SK-N-SH treated with all-trans-retinoic acid at 6 μM for 48 hours (cell line): Measurements from ENCODE around the gene CCDC8.

ENCODE experiments used
- ATAC-seq: fragments of 200-7000 bp; cut with Tn5 transposase; 3 replicates; pipeline ENCODE4 v1.9.1; 2020; ENCODE audit warnings: mild to moderate bottlenecking, moderate library complexity
- ARNTL ChIP-seq: fragments of 450-650 bp; formaldehyde crosslinking; IDR thresholded peaks from 2 replicates; pipeline ENCODE4 v1.5.0; 2020; ENCODE audit warnings: low read depth, mild to moderate bottlenecking, moderate library complexity, borderline replicate concordance
- BACH2 ChIP-seq: fragments of 250-450 bp; sonication (Bioruptor Pico); IDR thresholded peaks from 2 replicates; pipeline ENCODE4 v1.9.0; 2021; ENCODE audit warnings: mild to moderate bottlenecking, borderline replicate concordance
- CSDC2 ChIP-seq: fragments of 250-450 bp; sonication (Bioruptor Pico); IDR thresholded peaks from 2 replicates; pipeline ENCODE4 v1.5.0; 2020; ENCODE audit warnings: mild to moderate bottlenecking, moderate library complexity
- CSRNP3 ChIP-seq: fragments of 250-450 bp; sonication (Bioruptor Pico); IDR thresholded peaks from 2 replicates; pipeline ENCODE4 v1.5.1; 2021; ENCODE audit warnings: mild to moderate bottlenecking, moderate library complexity
- ESRRG ChIP-seq: fragments of 250-450 bp; sonication (Bioruptor Pico); IDR thresholded peaks from 2 replicates; pipeline ENCODE4 v1.6.1; 2021; ENCODE audit warnings: mild to moderate bottlenecking
- GLIS3 ChIP-seq: fragments of 250-450 bp; sonication (Bioruptor Pico); IDR thresholded peaks from 2 replicates; pipeline ENCODE4 v1.5.0; 2020; ENCODE audit warnings: mild to moderate bottlenecking, moderate library complexity
- ISL1 ChIP-seq: fragments of 250-450 bp; sonication (Bioruptor Pico); IDR thresholded peaks from 2 replicates; pipeline ENCODE4 v2.1.2; 2022; ENCODE audit warnings: mild to moderate bottlenecking, moderate library complexity
- OSR1 ChIP-seq: fragments of 250-450 bp; sonication (Bioruptor Pico); IDR thresholded peaks from 2 replicates; pipeline ENCODE4 v1.8.0; 2022; ENCODE audit warnings: moderate library complexity, mild to moderate bottlenecking, inconsistent platforms
- PATZ1 ChIP-seq: fragments of 250-450 bp; sonication (Bioruptor Pico); IDR thresholded peaks from 2 replicates; pipeline ENCODE4 v1.8.0; 2020; ENCODE audit warnings: mild to moderate bottlenecking, moderate library complexity, borderline replicate concordance
- POU6F1 ChIP-seq: fragments of 250-450 bp; sonication (Bioruptor Pico); IDR thresholded peaks from 2 replicates; pipeline ENCODE4 v1.8.0; 2021; ENCODE audit warnings: low read depth, mild to moderate bottlenecking, moderate library complexity, borderline replicate concordance
- PPARA ChIP-seq: fragments of 250-450 bp; sonication (Bioruptor Pico); IDR thresholded peaks from 2 replicates; pipeline ENCODE4 v1.5.0; 2020; ENCODE audit warnings: mild to moderate bottlenecking, borderline replicate concordance
- RARB ChIP-seq: fragments of 250-450 bp; sonication (Bioruptor Pico); IDR thresholded peaks from 2 replicates; pipeline ENCODE4 v1.8.0; 2021; ENCODE audit warnings: mild to moderate bottlenecking, moderate library complexity
- SNAI2 ChIP-seq: fragments of 250-450 bp; sonication (Bioruptor Pico); IDR thresholded peaks from 2 replicates; pipeline ENCODE4 v1.5.0; 2020; ENCODE audit warnings: mild to moderate bottlenecking, moderate library complexity
- TCF4 ChIP-seq: fragments of 250-450 bp; sonication (Bioruptor Pico); IDR thresholded peaks from 2 replicates; pipeline ENCODE4 v1.8.0; 2021; ENCODE audit warnings: mild to moderate bottlenecking, moderate library complexity, borderline replicate concordance
- TOX ChIP-seq: fragments of 250-450 bp; sonication (Bioruptor Pico); IDR thresholded peaks from 2 replicates; pipeline ENCODE4 v1.8.0; 2021; ENCODE audit warnings: mild to moderate bottlenecking, moderate library complexity, borderline replicate concordance
- ZC3H10 ChIP-seq: fragments of 250-450 bp; sonication (Bioruptor Pico); IDR thresholded peaks from 2 replicates; pipeline ENCODE4 v1.5.1; 2021; ENCODE audit warnings: mild to moderate bottlenecking, moderate library complexity
- ZFP3 ChIP-seq: fragments of 250-450 bp; sonication (Bioruptor Pico); IDR thresholded peaks from 2 replicates; pipeline ENCODE4 v1.5.0; 2020; ENCODE audit warnings: mild to moderate bottlenecking, moderate library complexity
- ZFP30 ChIP-seq: fragments of 450-650 bp; formaldehyde crosslinking; IDR thresholded peaks from 2 replicates; pipeline ENCODE4 v1.5.0; 2022; ENCODE audit warnings: mild to moderate bottlenecking, moderate library complexity
- ZNF565 ChIP-seq: fragments of 450-650 bp; formaldehyde crosslinking; conservative IDR thresholded peaks from 2 replicates; pipeline ENCODE4 v1.5.0; 2020; ENCODE audit warnings: low read depth, mild to moderate bottlenecking, moderate library complexity
- ZNF70 ChIP-seq: fragments of 450-650 bp; formaldehyde crosslinking; IDR thresholded peaks from 2 replicates; pipeline ENCODE4 v1.5.0; 2020; ENCODE audit warnings: mild to moderate bottlenecking, moderate library complexity
- ZNF8 ChIP-seq: fragments of 450-650 bp; formaldehyde crosslinking; IDR thresholded peaks from 2 replicates; pipeline ENCODE4 v1.5.0; 2020; ENCODE audit warnings: mild to moderate bottlenecking, moderate library complexity

Gene CCDC8

GRCh38 chr19:46367426-46367825 lies 45.9 kb downstream of the CCDC8 start:
- ATAC-seq: no peak

GRCh38 chr19:46366620-46367292 lies 46.6 kb downstream of the CCDC8 start:
- ATAC-seq: no peak
- TF ChIP-seq OSR1 (CRISPR knock-in tag) (no peak), ZFP30 (CRISPR knock-in tag) (no peak), CSDC2 (CRISPR knock-in tag) (no peak), TCF4 (no peak), ISL1 (CRISPR knock-in tag) (no peak), ZNF565 (CRISPR knock-in tag) (no peak), ZFP3 (CRISPR knock-in tag) (no peak), POU6F1 (CRISPR knock-in tag) (no peak), ZNF70 (no peak)

More at GRCh38 chr19:46367426-46367825, 45.9 kb downstream of the CCDC8 start:
- no peak for TF ChIP-seq ZNF8 (CRISPR knock-in tag)
- no peak for TF ChIP-seq BACH2 (CRISPR knock-in tag)
- TF ChIP-seq ZFP30 (CRISPR knock-in tag): no peak
- no peak for TF ChIP-seq ESRRG (CRISPR knock-in tag)
- TF ChIP-seq ZC3H10 (CRISPR knock-in tag): no peak
- TF ChIP-seq CSDC2 (CRISPR knock-in tag): no peak
- no peak for TF ChIP-seq OSR1 (CRISPR knock-in tag)
- TF ChIP-seq PATZ1: no peak
- no peak for TF ChIP-seq ARNTL (CRISPR knock-in tag)
- no peak for TF ChIP-seq TOX (CRISPR knock-in tag)
- no peak for TF ChIP-seq ZNF565 (CRISPR knock-in tag)
- TF ChIP-seq ZNF70: no peak
- TF ChIP-seq ISL1 (CRISPR knock-in tag): no peak
- no peak for TF ChIP-seq POU6F1 (CRISPR knock-in tag)
- no peak for TF ChIP-seq RARB (CRISPR knock-in tag)
- TF ChIP-seq SNAI2: no peak

- TF ChIP-seq POU6F1 (CRISPR knock-in tag) (no peak), TCF4 (no peak), ZNF70 (no peak), ZNF565 (CRISPR knock-in tag) (no peak), ISL1 (CRISPR knock-in tag) (no peak), PPARA (CRISPR knock-in tag) (no peak)
- TF ChIP-seq, all 23 proteins: peak for 0
- no peak for ATAC-seq
Observed at GRCh38 chr19:46365561-46365960, 47.8 kb downstream of the CCDC8 start.

GRCh38 chr19:46364359-46364758 lies 49.0 kb downstream of the CCDC8 start:
- no peak for ATAC-seq
- TF ChIP-seq CSDC2 (CRISPR knock-in tag): no peak

GRCh38 chr19:46361915-46362314 lies 51.4 kb downstream of the CCDC8 start:
- ATAC-seq: peak; percentile 57
- TF ChIP-seq ZNF8 (CRISPR knock-in tag): no peak
- no peak for TF ChIP-seq TOX (CRISPR knock-in tag)
- no peak for TF ChIP-seq CSDC2 (CRISPR knock-in tag)
- TF ChIP-seq PPARA (CRISPR knock-in tag): no peak
- TF ChIP-seq POU6F1 (CRISPR knock-in tag): no peak
- TF ChIP-seq CSRNP3 (CRISPR knock-in tag): no peak
- TF ChIP-seq ZC3H10 (CRISPR knock-in tag): no peak
- no peak for TF ChIP-seq ZFP30 (CRISPR knock-in tag)
- no peak for TF ChIP-seq ZNF70
- TF ChIP-seq ARNTL (CRISPR knock-in tag): no peak
- TF ChIP-seq TCF4: no peak
- TF ChIP-seq OSR1 (CRISPR knock-in tag): no peak
- TF ChIP-seq RARB (CRISPR knock-in tag): no peak
- no peak for TF ChIP-seq BACH2 (CRISPR knock-in tag)
- TF ChIP-seq GLIS3 (CRISPR knock-in tag): no peak
